HepG2 (cell line): Measurements from ENCODE around the gene SPDYE4. TPM values are rescaled to one million over a fixed set of nuclear protein-coding genes. Genes with fewer than 3 reads are reported as not detected.

Experiments used
- DPF2 ChIP-seq: sonication (generic); formaldehyde crosslinking; IDR thresholded peaks from 2 replicates; pipeline ENCODE4 v1.4.0; 2020; ENCODE audit warnings: mild to moderate bottlenecking, low read depth, missing genetic modification reagents, borderline replicate concordance
- FOXA1 ChIP-seq, 2 experiments: fragments of 450-650 bp in 1 of 2; sonication (generic) in 1 of 2; formaldehyde crosslinking in 1 of 2; IDR thresholded peaks; 2 replicates each; pipeline versions ENCODE4 v1.4.0 to v1.6.1; 2016 to 2020; ENCODE audit warnings: missing genetic modification reagents in 1 of 2
- IRF1 ChIP-seq: sonication (generic); formaldehyde crosslinking; IDR thresholded peaks from 2 replicates; pipeline ENCODE4 v1.4.0; 2020; ENCODE audit warnings: low read depth, mild to moderate bottlenecking, missing genetic modification reagents
- KAT8 ChIP-seq: IDR thresholded peaks from 2 replicates; pipeline ENCODE4 v1.6.1; 2016; ENCODE audit warnings: missing genetic modification reagents, missing compliant biosample characterization
- KMT2B ChIP-seq: IDR thresholded peaks from 2 replicates; pipeline ENCODE4 v1.6.1; 2016; ENCODE audit warnings: missing genetic modification reagents, missing compliant biosample characterization
- MXD3 ChIP-seq: IDR thresholded peaks from 2 replicates; pipeline ENCODE4 v1.6.1; 2016; ENCODE audit warnings: mild to moderate bottlenecking, missing biosample characterization, missing genetic modification reagents
- NFRKB ChIP-seq: fragments of 450-650 bp; IDR thresholded peaks from 2 replicates; pipeline ENCODE4 v1.6.1; 2017
- SKIL ChIP-seq: sonication (generic); formaldehyde crosslinking; IDR thresholded peaks from 2 replicates; pipeline ENCODE4 v1.8.0; 2022; ENCODE audit warnings: missing genetic modification reagents, mild to moderate bottlenecking, moderate library complexity, borderline replicate concordance
- SNAPC2 ChIP-seq: sonication (generic); formaldehyde crosslinking; IDR thresholded peaks from 2 replicates; pipeline ENCODE4 v1.8.1; 2022; ENCODE audit warnings: mild to moderate bottlenecking, missing genetic modification reagents
- ZFP37 ChIP-seq: sonication (generic); formaldehyde crosslinking; IDR thresholded peaks from 2 replicates; pipeline ENCODE4 v1.4.0; 2020; ENCODE audit warnings: missing genetic modification reagents, borderline replicate concordance
- ZFX ChIP-seq: sonication (generic); formaldehyde crosslinking; IDR thresholded peaks from 2 replicates; pipeline ENCODE4 v1.4.0; 2020; ENCODE audit warnings: mild to moderate bottlenecking, low read depth, missing genetic modification reagents, moderate library complexity
- ZNF251 ChIP-seq: sonication (generic); formaldehyde crosslinking; IDR thresholded peaks from 2 replicates; pipeline ENCODE4 v1.9.0; 2021; ENCODE audit warnings: mild to moderate bottlenecking, missing genetic modification reagents
- ZNF569 ChIP-seq: sonication (generic); formaldehyde crosslinking; IDR thresholded peaks from 2 replicates; pipeline ENCODE4 v1.5.0; 2020; ENCODE audit warnings: mild to moderate bottlenecking, missing genetic modification reagents, moderate library complexity, borderline replicate concordance
- ZNF580 ChIP-seq: IDR thresholded peaks from 2 replicates; pipeline ENCODE4 v1.6.1; 2016; ENCODE audit warnings: low read depth, borderline replicate concordance
- ZNF687 ChIP-seq: sonication (generic); formaldehyde crosslinking; IDR thresholded peaks from 2 replicates; pipeline ENCODE4 v1.5.1; 2020; ENCODE audit warnings: mild to moderate bottlenecking, missing genetic modification reagents, moderate library complexity
- ZNF772 ChIP-seq: sonication (generic); formaldehyde crosslinking; IDR thresholded peaks from 2 replicates; pipeline ENCODE4 v1.5.0; 2020; ENCODE audit warnings: mild to moderate bottlenecking, missing genetic modification reagents
- polyA plus RNA-seq, 8 experiments: library from polyadenylated mRNA; depleted of rRNA in 3 of 8; stranded (reverse) in 7 of 8; unstranded in 1 of 8; fragments of >200 nt; fragmentation: Illumina TruSeq in 4 of 8; extraction: Trizol in 4 of 8; gene quantifications; 2 replicates each; pipeline versions ENCODE4 v1.2.1 to v1.2.3, GENCODE V29; 2011 to 2016; ENCODE audit warnings: low read depth in 4 of 8, missing spikeins in 1 of 8, mixed read lengths in 1 of 8; ENCODE audit not compliant: insufficient read depth in 1 of 8
- total RNA-seq, 5 experiments: library from RNA; depleted of rRNA; stranded (reverse); fragments of >200 nt; fragmentation: Illumina TruSeq; extraction: Trizol; gene quantifications; 2 replicates each; pipeline ENCODE4 v1.2.3, GENCODE V29; 2016; ENCODE audit warnings: low read depth in 1 of 5

Gene SPDYE4
- total and polyA plus RNA-seq, 2 of the 13 experiments (the other 11 are each of a cell fraction or from before 2014, with no cell fraction given): not detected

- TF ChIP-seq KMT2B (CRISPR knock-in tag) (no peak), NFRKB (no peak), IRF1 (CRISPR knock-in tag) (no peak), ZNF580 (CRISPR knock-in tag) (no peak), FOXA1 (IDR thresholded peaks at IDR 0.05) (no peak), FOXA1 (CRISPR knock-in tag; IDR thresholded peaks at IDR 0.05) (no peak), KAT8 (CRISPR knock-in tag) (0 out of 2 replicates have a peak, but pooled peaks have one; percentile 18), ZFP37 (no peak), ZNF687 (CRISPR knock-in tag) (peak; percentile 71), SNAPC2 (CRISPR knock-in tag) (0 out of 2 replicates have a peak, but pooled peaks have one; percentile 42), ZFX (CRISPR knock-in tag) (peak; percentile 40; the same call in 1 of the 2 replicates), ZNF251 (CRISPR knock-in tag) (no peak), ZNF772 (CRISPR knock-in tag) (no peak), ZNF569 (CRISPR knock-in tag) (no peak), MXD3 (CRISPR knock-in tag) (no peak), SKIL (peak; percentile 22; the same call in 1 of the 2 replicates), DPF2 (CRISPR knock-in tag) (no peak)
Observed at GRCh38 chr17:8745586-8746500, 12.5 kb downstream of the SPDYE4 start (continued).
